Activated naive CD4-positive, alpha-beta T cell treated with Interleukin-2 at 50 U/mL for 16 hours (primary cell): ENCODE measurements around the gene SLC9A3.
"Not testable (repeated sequence)": the region's sequence is repeated elsewhere in the genome, so short reads cannot be mapped to it uniquely, and the experiment has no call there.

ENCODE experiments used
- DNase-seq: peaks from one replicate; pipeline ENCODE4 v3.0.0-alpha.2; 2020

SLC9A3 gene

GRCh38 chr5:523441-524222 is 617 bp downstream of the SLC9A3 start:
- no peak for DNase-seq

- DNase-seq = no peak
These were observed 1.3 kb downstream of the SLC9A3 start for GRCh38 chr5:522899-523440.

DNA sequence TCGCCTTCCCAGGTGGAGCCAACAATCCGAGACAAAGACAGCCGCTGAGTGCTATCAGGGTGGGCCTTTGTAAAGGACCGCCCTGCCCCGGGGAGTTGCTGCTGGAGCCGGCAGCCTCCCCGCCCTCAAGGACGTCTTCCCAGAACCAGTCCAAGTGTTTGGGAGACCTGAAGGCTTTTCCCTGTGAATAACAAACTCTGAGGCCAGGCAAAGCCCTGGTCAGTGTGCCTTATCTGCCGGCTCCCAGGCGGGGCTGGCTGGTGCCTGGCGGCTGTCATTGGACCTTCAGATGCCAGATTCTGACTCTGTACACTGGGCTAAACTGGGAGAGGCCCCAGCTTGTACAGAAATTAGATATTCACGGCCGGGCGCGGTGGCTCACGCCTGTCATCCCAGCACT is 2.1 kb downstream of the SLC9A3 start:
- DNase-seq = no peak

- DNase-seq = no peak
These were observed 2.6 kb downstream of the SLC9A3 start for GRCh38 chr5:521680-522079.

DNA sequence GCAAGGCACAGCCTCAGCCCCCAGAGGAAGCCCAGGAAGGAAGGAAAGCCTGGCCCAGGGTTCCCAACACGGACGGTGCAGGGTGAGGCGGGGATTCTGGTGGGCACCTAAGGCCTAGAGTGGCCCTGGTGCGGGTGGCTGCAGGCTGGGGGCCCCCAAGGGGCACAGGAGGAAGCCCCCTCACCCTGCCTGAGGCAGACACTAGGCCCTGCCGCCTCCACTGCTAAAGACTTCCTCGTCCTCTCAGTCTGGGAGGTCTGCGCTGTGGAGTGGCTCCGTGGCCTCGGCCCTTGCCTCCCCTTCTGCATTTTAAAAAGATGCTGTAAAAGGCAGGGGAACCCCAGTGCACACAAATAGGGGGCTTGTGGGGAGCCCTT is 3.4 kb downstream of the SLC9A3 start:
- DNase-seq = no peak

GRCh38 chr5:520196-520849 is 3.9 kb downstream of the SLC9A3 start:
- no peak for DNase-seq

GRCh38 chr5:518721-519120 is 5.5 kb downstream of the SLC9A3 start:
- no peak for DNase-seq

GRCh38 chr5:517535-518100 is 6.6 kb downstream of the SLC9A3 start:
- no peak for DNase-seq

- no peak for DNase-seq
These were observed 7.3 kb downstream of the SLC9A3 start for GRCh38 chr5:516980-517379.

DNA sequence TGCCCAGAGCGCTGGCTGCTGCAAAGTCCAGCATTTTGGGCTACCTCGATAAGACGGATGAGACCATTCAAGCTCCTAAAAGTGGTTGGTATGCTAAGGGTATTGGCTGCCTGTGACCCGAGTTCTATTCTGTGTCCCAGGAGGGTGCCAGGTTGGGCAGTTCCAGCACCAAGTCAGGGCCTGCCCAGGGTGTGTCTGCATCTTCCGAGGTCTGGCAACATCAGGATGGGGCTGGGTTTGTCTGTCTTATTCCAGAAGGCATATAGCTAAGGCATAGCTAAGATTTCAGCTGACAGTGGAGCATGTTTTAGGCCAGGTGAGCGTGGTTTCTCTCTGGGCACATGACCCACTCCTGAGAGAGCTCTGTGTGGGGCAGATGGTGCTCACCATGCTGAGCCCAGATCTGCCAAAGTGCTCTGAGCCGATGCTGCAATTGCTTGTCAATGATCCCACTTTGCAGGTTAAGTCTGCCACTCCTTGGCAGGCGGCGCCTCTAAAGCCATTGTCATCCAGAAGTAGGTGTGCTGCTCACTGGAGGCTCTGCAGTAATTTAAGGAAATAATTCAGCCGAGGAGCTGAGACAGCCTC is 7.8 kb downstream of the SLC9A3 start:
- no peak for DNase-seq

DNA sequence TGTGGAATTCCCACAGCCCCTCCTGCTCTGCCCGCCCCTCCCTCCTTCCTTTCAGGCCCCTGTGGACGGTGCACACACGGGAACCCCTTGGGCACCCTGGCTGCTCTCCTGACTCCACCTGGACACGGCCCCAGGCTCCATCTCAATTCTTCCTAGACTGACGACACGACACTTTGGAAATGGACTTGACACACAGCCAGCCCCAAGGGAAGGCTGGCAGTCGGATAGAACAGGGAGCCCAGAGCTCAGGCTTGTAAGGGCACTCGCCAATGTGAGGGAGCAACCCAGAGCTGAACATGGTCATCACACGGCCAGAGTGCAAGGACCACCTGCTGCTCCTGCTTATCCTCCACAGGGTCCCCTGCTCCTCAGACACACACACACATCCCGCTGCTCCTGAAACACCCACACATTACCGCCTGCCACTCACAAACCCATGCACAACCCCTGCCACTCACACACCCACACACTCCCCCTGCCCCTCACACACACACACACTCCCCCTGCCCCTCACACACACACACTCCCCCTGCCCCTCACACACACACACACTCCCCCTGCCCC is 8.9 kb downstream of the SLC9A3 start:
- DNase-seq = no peak

- no peak for DNase-seq
These were observed 9.6 kb downstream of the SLC9A3 start for GRCh38 chr5:514673-515072.

DNA sequence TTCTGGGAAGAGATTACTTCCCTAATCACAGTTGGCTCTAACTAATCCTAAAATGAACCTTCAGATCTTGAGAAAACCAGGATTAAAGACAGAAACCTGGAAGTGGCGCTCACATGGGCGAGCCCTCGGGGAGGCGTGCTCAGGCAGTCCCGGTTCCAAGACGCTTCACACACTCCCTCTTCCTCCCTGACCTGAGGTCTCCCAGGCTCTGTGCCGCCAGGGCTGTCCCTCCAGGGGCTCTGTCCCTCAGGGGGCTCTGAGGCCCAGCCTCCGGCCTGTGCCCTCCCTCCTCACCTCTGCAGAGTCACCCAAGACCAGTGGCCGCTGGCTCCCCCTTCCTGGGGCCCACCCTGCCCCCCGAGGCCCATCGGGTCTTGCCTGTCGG is 10.2 kb downstream of the SLC9A3 start:
- no peak for DNase-seq

GRCh38 chr5:513216-514100 is 10.8 kb downstream of the SLC9A3 start:
- DNase-seq = no peak

DNA sequence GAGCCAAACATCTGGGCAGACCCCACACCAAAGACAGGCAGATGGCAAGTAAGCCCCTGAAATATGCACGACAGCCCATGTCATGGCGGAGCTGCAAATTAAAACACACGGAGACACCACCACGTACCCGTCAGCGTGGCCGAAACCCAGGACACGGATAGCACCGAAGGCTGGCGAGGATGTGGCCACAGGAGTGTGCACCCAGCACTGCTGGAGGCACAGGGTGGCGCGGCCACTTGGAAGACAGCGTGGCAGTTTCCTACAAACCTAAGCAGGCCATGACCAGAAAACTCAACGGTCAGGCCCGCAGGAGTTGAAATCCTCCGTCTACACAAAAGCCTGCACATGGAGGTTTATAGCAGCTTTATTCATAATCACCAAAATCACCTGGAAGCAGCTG is 12.8 kb downstream of the SLC9A3 start:
- no peak for DNase-seq

- DNase-seq = no peak
These were observed 13.7 kb downstream of the SLC9A3 start for GRCh38 chr5:510521-510920.

DNA sequence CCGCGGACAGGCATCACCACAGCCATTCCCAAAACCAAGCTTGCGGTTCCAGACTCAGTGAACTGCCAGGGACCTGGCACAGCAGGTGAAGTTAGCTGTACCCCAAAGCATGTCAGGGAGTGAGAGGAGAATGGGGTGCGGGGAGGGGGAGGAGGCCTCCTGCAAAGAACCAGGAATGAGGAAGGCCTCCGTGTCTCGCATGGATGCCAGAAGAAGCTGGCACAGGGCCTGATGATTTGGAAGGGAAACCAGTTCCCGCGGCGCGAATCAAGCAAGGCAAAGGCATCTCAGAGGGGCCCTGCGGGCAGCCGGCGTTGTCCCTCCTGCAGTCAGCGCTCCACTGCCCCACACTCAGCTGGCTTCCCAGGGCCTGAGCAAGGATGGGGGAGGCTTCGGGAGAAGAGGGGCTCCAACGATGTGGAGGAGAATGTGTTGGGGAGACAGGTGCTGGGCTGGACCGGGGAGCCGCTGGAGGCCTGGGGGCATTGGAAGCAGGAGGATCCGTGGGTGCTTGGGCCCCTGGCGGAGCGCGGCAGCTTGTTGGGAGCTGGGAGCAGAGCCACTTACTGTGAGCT is 14.6 kb downstream of the SLC9A3 start:
- no peak for DNase-seq

DNA sequence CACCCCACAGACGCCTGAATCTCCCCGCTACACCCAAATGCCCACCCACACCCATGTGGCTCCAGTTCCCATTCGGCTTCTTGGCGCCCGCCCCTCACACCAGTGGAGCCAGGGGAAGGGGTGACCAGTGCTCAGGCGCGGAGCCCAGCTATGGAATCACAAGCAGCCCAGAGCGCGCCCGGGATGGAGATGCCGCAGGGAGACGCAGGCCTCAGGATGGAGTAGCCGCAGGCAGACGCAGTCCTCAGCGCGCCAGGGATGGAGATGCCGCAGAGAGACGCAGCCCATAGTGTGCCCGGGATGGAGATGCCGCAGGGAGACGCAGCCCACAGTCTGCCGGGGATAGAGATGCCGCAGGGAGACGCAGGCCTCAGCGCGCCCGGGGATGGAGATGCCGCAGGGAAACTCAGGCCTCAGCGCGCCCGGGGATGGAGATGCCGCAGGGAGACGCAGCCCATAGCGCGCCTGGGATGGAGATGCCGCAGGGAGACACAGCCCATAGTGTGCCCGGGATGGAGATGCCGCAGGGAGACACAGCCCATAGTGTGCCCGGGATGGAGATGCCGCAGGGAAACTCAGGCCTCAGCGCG is 16.2 kb downstream of the SLC9A3 start:
- not testable (repeated sequence) for DNase-seq

DNA sequence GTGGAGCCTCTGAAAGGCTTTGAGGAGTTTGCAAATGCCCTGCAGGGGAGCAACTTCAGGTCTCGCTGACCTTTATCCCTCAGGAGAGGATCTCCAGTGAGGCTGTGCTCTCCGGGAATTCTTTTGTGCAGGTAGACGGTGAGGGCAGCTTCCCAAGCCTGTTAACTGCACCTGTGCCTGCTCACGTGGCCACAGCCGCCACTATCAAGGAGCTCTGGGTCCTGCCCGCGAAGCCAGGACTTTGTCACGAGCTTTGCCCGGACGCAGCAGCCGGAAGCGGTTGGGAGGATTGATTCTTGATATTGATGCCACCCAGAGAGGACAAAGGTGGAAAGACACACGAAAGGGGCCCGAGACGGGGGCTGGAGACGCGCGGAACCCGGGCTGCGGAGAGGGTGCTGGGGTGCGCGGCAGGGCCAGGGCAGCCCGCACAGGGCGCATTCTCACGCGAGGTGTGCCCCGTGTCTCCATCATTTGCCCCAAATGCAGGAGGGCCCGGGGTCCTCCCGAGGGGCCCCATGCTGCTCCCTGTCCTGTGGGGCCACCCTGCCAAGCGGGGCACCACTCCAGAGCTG is 18.2 kb downstream of the SLC9A3 start:
- no peak for DNase-seq

DNA sequence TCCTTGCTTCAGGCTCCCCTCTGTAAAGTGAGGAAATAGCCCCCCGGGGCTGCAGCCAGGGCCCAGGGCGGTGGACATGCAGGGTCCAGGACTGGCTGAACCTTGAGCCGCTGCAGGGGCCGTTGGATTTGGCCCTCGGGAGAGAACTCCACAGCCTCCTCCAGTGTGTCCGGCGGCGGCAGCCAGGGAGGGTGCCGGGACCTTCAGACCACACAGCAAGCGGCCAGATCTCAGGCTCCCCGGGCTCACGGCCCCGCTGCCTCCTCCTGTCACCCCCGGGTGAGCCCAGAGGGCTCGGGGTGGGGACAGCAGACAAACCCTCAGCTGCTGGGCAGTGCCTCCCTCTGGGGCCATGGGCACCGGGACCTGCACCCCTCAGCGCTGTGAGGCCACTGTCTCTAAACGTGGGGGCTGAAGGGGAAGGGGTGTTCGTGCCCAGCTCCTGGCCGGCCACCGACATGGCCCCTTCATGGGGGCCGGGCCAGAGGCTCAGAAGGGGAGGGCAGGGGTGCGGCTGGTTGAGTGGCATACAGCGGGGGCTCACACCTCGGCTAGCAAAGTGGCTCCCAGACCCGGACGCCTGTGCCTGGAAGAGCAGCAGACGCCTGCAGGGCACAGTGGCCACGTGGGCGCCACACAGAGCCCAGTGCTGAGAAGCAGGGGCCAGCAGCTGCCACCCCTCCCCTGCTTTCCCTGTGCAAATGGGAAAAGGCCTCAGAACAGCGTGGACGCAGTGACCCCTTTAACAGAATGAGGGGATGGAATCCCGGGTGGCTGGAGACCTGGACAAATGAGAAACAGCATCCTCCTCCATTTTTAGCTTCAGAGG is 19.7 kb downstream of the SLC9A3 start:
- DNase-seq = no peak
